ENCODE results near the gene OSBP. TPM values are rescaled to one million over a fixed set of nuclear protein-coding genes. Genes with fewer than 3 reads are reported as not detected.

Gene OSBP
- total and polyA plus RNA-seq, 4 donors: 16.5 to 92.5 (median 36.5) TPM

- H3K4me3 ChIP-seq (ENCODE audit: low read depth in 1 of 3, low read length in 3 of 3): no peak overlapping the region
- TF ChIP-seq REST (IDR thresholded peaks at IDR 0.05) (no peak), GABPA (IDR thresholded peaks at IDR 0.05 in 1 of 2, conservative IDR thresholded peaks at IDR 0.05 in 1 of 2) (no peak), EGR1 (IDR thresholded peaks at IDR 0.05; ENCODE audit: low read depth in 2 of 2) (no peak), HNF4G (IDR thresholded peaks at IDR 0.05) (no peak), CTCF (IDR thresholded peaks at IDR 0.05; ENCODE audit: low read depth, low read length, missing input control) (no peak), TAF1 (conservative IDR thresholded peaks at IDR 0.05) (no peak), SP1 (IDR thresholded peaks at IDR 0.05) (no peak), RXRA (IDR thresholded peaks at IDR 0.05) (no peak), FOXA2 (IDR thresholded peaks at IDR 0.05) (no peak), HNF4A (conservative IDR thresholded peaks at IDR 0.05) (no peak), MAX (IDR thresholded peaks at IDR 0.05) (no peak), YY1 (IDR thresholded peaks at IDR 0.05) (no peak), ATF3 (IDR thresholded peaks at IDR 0.05) (no peak), FOXA1 (IDR thresholded peaks at IDR 0.05) (no peak), NR2F2 (IDR thresholded peaks at IDR 0.05) (no peak), JUND (IDR thresholded peaks at IDR 0.05) (no peak), RAD21 (IDR thresholded peaks at IDR 0.05) (no peak), ZBTB33 (IDR thresholded peaks at IDR 0.05) (no peak)
- no peaks in the 10 kb centered on the region for H3K9me3 ChIP-seq (ENCODE audit: control insufficient read depth in 4 of 4, low read length in 3 of 4)
- H3K27ac ChIP-seq (ENCODE audit: low read depth in 1 of 2, low read length in 2 of 2): no peak overlapping the region
- H3K9ac ChIP-seq (ENCODE audit: low read depth in 1 of 2, low read length in 2 of 2): no peak overlapping the region
- H3K36me3 ChIP-seq (ENCODE audit: control insufficient read depth in 4 of 4, insufficient read depth in 3 of 4, low read depth in 1 of 4, low read length in 3 of 4): peaks cover 3 to 21% (median 18%) of the 10 kb centered on the region in 4 donors
- WGBS: 98% methylated on average over 5 of the region's 5 CpGs
- H3K4me1 ChIP-seq (ENCODE audit: control insufficient read depth in 4 of 4, insufficient read depth in 4 of 4, low read length in 3 of 4): no peaks in the 10 kb centered on the region
- no peaks in the 10 kb centered on the region for H3K27me3 ChIP-seq (ENCODE audit: control insufficient read depth in 4 of 4, insufficient read depth in 4 of 4, low read length in 3 of 4)
- no peak for DNase-seq (ENCODE audit: low spot score)
These were observed 43.5 kb downstream of the OSBP start for GRCh38 chr11:59572091-59572490.
